ENCODE results near the gene DPEP1. TPM values are rescaled to one million over a fixed set of nuclear protein-coding genes. Genes with fewer than 3 reads are reported as not detected.
A peak's percentile ranks its signal among the peaks of the same experiment; 100 is the strongest.

Gene DPEP1
- total RNA-seq, 1 experiment from 2014 or later = 0.49 TPM

DNA sequence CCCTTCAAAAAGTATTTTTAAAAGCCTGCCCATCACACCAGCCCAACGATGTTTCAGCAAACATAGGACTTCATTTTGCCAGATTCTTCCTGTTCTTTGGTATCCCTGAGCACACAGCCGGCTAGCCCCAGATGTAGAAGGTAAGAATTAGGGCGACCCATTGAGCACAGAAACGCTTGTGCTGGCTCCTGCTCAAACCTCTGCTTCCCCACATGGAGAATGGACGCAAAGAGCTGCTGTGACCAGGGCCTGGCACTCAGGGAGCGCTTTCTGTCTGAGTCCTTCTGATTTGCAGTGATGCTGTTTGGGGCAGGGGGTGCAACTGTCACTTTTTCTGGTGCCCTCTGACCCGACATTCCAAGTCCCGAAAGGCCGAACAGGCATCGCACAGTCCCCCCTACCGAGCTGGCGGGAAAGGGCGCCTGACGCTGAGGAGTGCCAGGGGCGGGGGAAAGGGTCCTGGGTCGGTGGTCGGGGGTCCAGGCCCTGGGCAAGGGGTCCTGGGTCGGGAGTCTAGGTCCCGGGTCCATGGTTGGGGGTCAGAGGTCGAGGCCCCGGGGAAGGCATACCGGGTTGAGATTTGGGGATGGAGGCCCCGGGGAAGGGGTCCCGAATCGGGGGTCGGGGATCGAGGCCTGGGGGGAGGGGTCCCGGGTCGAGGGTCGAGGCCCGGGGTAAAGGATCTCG lies 43.1 kb downstream of the DPEP1 start:
- peak overlapping the region; percentile 96 for H3K4me3 ChIP-seq (ENCODE audit: low read depth, low read length, poor library complexity, severe bottlenecking)
- BruUV-seq (replicated peaks) = TSS peak; percentile 54
- ChIA-PET POLR2A (ENCODE audit: low non-redundant PET) (no interaction called here), CTCF (interaction anchor here (0.6 kb wide), 2 partner anchors 14 to 15 kb away, joined by 3 to 6 read pairs; no protein-coding TSS in a partner anchor)
- no peak for DNase-seq (ENCODE audit: low spot score)
- TF ChIP-seq EZH2 (IDR thresholded peaks at IDR 0.05; ENCODE audit: borderline replicate concordance, low read depth, low read length, poor library complexity, severe bottlenecking) = no peak
- TF ChIP-seq, protein P1, sequence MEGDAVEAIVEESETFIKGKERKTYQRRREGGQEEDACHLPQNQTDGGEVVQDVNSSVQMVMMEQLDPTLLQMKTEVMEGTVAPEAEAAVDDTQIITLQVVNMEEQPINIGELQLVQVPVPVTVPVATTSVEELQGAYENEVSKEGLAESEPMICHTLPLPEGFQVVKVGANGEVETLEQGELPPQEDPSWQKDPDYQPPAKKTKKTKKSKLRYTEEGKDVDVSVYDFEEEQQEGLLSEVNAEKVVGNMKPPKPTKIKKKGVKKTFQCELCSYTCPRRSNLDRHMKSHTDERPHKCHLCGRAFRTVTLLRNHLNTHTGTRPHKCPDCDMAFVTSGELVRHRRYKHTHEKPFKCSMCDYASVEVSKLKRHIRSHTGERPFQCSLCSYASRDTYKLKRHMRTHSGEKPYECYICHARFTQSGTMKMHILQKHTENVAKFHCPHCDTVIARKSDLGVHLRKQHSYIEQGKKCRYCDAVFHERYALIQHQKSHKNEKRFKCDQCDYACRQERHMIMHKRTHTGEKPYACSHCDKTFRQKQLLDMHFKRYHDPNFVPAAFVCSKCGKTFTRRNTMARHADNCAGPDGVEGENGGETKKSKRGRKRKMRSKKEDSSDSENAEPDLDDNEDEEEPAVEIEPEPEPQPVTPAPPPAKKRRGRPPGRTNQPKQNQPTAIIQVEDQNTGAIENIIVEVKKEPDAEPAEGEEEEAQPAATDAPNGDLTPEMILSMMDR (conservative IDR thresholded peaks at IDR 0.05; ENCODE audit: low read depth, low read length) = no peak
- H3K9me3 ChIP-seq (ENCODE audit: low read depth, low read length, poor library complexity, severe bottlenecking) = no peaks in the 10 kb centered on the region
- peaks cover 25% of the 10 kb centered on the region for H3K36me3 ChIP-seq (ENCODE audit: insufficient read depth, low read length, poor library complexity, severe bottlenecking)
- intact Hi-C loops (cut with micrococcal nuclease; ENCODE audit: unreplicated experiment) = no loop called here
- no peaks in the 10 kb centered on the region for H3K27me3 ChIP-seq (replicated peaks; ENCODE audit: insufficient read depth, low read depth, low read length, poor library complexity)
- H3K4me1 ChIP-seq (ENCODE audit: insufficient read depth, low read length, poor library complexity, severe bottlenecking) = peaks cover 18% of the 10 kb centered on the region
- H3K27ac ChIP-seq (ENCODE audit: low read depth, low read length, poor library complexity, severe bottlenecking) = peak overlapping the region; percentile 85

DNA sequence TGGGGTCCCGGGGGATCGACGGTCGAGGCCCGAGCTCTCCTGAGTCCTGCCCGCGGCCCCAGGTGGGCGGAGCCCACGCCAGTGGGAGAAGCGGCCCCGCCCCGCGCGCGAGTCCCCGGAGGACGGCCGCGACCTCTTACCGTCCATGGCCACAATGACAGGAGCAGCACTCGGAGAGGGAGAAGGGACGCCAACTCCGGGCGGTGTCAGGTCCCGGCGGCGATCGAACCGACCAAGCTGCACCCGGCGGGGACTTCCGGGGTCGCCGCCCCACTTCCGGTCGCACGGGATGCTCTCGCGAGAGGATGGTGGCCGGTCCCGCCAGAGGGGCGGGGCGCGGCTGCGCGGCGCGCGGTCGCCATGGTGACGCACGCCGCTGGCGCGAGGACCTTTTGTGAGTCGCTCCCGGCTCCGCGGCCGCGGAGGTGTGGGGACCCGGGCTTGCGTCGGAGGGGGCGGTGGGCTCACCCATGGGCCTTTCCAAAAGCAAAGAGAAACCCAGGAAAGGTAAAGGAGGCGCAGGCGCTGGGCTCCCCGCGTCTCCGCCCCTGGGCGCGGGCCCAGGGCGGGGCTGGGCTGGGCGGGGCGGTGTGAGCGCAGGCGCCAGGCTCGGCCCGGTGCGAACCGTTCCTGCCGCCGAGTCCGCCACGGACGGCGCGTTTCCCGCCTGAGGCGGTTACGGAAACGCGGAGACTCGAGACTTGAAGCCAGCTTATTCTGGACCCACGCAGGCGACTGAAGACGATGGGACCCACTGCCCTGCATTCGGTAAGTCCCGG lies 44.2 kb downstream of the DPEP1 start, which contains the start of the genes CHMP1A and SPATA33:
CHMP1A (minus strand) TSS at position 267 of the 779 bp plus-strand sequence; CDS start at position 147, 120 bp downstream.
SPATA33 (plus strand) TSS at position 395 of the 779 bp plus-strand sequence; CDS start at position 471, 76 bp downstream.
- Histone ChIP-seq H3K4me3 (ENCODE audit: low read depth, low read length, poor library complexity, severe bottlenecking) (peak within 1 kb of the TSS; percentile 96), H3K9me3 (ENCODE audit: low read depth, low read length, poor library complexity, severe bottlenecking) (no peaks in the 10 kb centered on the region), H3K36me3 (ENCODE audit: insufficient read depth, low read length, poor library complexity, severe bottlenecking) (peaks cover 26% of the 10 kb centered on the region), H3K27me3 (replicated peaks; ENCODE audit: insufficient read depth, low read depth, low read length, poor library complexity) (no peaks in the 10 kb centered on the region), H3K4me1 (ENCODE audit: insufficient read depth, low read length, poor library complexity, severe bottlenecking) (peaks cover 18% of the 10 kb centered on the region), H3K27ac (ENCODE audit: low read depth, low read length, poor library complexity, severe bottlenecking) (peak within 1 kb of the TSS; percentile 85)
- no TSS peak for BruUV-seq (replicated peaks)
- peak; percentile 92 for DNase-seq (ENCODE audit: low spot score)
- intact Hi-C loops (cut with micrococcal nuclease; ENCODE audit: unreplicated experiment) = no loop called here
- ChIA-PET POLR2A (ENCODE audit: low non-redundant PET) (no interaction called here), CTCF (interaction anchor here (0.6 kb wide), 3 partner anchors 15 to 251 kb away, joined by 3 to 8 read pairs (median 6); no protein-coding TSS in a partner anchor)
- no peak for TF ChIP-seq EZH2 (IDR thresholded peaks at IDR 0.05; ENCODE audit: borderline replicate concordance, low read depth, low read length, poor library complexity, severe bottlenecking)
- TF ChIP-seq, protein P1 (conservative IDR thresholded peaks at IDR 0.05; ENCODE audit: low read depth, low read length) = no peak

DNA sequence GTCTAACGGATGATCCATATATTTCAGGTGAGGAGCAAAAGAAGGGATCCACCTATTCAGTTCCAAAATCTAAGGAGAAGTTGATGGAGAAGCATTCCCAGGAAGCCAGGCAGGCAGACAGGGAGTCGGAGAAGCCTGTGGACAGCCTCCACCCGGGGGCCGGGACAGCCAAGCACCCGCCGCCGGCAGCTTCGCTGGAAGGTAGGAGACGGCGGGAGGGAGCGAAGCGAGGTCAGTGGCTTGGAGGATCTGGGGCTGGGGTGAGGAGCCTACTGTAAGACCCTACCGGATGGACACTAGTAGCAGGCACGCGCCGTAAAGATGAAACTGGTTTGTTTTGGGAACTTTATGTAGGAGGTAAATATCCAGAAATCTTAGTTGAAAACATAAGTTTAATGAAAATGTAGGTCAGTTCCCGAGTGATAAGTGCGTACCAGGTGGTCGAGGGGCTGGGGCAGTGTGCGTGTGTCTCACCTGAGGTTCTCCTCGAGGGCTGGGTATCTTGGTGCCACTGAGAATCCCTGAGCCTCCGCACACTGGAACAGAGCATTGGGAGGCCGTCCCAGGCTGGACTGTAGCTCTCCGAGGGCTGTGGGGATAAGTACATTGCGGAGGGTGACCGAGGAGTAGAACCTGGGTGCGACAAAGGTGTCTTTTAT lies 44.9 kb downstream of the DPEP1 start:
- no peaks in the 10 kb centered on the region for H3K9me3 ChIP-seq (ENCODE audit: low read depth, low read length, poor library complexity, severe bottlenecking)
- peaks cover 26% of the 10 kb centered on the region for H3K36me3 ChIP-seq (ENCODE audit: insufficient read depth, low read length, poor library complexity, severe bottlenecking)
- ChIA-PET POLR2A (ENCODE audit: low non-redundant PET) (no interaction called here), CTCF (no interaction called here)
- no peaks in the 10 kb centered on the region for H3K27me3 ChIP-seq (replicated peaks; ENCODE audit: insufficient read depth, low read depth, low read length, poor library complexity)
- H3K4me1 ChIP-seq (ENCODE audit: insufficient read depth, low read length, poor library complexity, severe bottlenecking) = peaks cover 18% of the 10 kb centered on the region
- peak overlapping the region; percentile 85 for H3K27ac ChIP-seq (ENCODE audit: low read depth, low read length, poor library complexity, severe bottlenecking)
- no TSS peak for BruUV-seq (replicated peaks)
- intact Hi-C loops (cut with micrococcal nuclease; ENCODE audit: unreplicated experiment) = no loop called here
- no peak for DNase-seq (ENCODE audit: low spot score)
- TF ChIP-seq, protein P1 (conservative IDR thresholded peaks at IDR 0.05; ENCODE audit: low read depth, low read length) = no peak
- no peak for TF ChIP-seq EZH2 (IDR thresholded peaks at IDR 0.05; ENCODE audit: borderline replicate concordance, low read depth, low read length, poor library complexity, severe bottlenecking)
- peak overlapping the region; percentile 96 for H3K4me3 ChIP-seq (ENCODE audit: low read depth, low read length, poor library complexity, severe bottlenecking)
